ENCODE measurements around the gene RPL29. TPM values are rescaled to one million over a fixed set of nuclear protein-coding genes. Genes with fewer than 3 reads are reported as not detected.

The RPL29 gene
- total and polyA plus RNA-seq, 2 of the 4 experiments (the other 2 are of a cell fraction): 2,081 to 2,126 TPM

GRCh38 chr3:51960386-51960785 lies 35.3 kb downstream of the RPL29 start:
- in situ Hi-C loops (cut with MboI; ENCODE audit: low sequenced_read_pairs) (loop anchor here (25.0 kb wide), 1 partner anchor 1623 kb away; the partner anchor contains the start of genes RASSF1, TUSC2 and ZMYND10), dilution Hi-C loops (cut with HindIII; ENCODE audit: low sequenced_read_pairs, unreplicated experiment) (no loop called here), intact Hi-C loops (cut with micrococcal nuclease) (no loop called here)
- ChIA-PET CTCF (no interaction called here), POLR2A (ENCODE audit: unreplicated experiment) (no interaction called here)
- BruUV-seq (replicated peaks): no TSS peak
- Histone ChIP-seq H4K91ac (ENCODE audit: insufficient read depth, low read depth, low read length) (no peak overlapping the region), H3K27ac (ENCODE audit: insufficient read depth, low read length) (no peak overlapping the region), H2BK120ac (ENCODE audit: low read depth, low read length) (no peak overlapping the region), H3K23ac (ENCODE audit: low read depth, low read length) (no peak overlapping the region), H3K9me3 (ENCODE audit: control insufficient read depth, insufficient read depth, low read length) (no peaks in the 10 kb centered on the region), H3K14ac (replicated peaks; ENCODE audit: low read depth, low read length) (no peak overlapping the region), H3K36me3 (ENCODE audit: control insufficient read depth, insufficient read depth, low read length) (peaks cover 32% of the 10 kb centered on the region), H3K56ac (ENCODE audit: extremely low read depth, insufficient read depth, low read length) (no peak overlapping the region), H4K8ac (ENCODE audit: low read depth in 2 of 2, low read length in 2 of 2) (no peak overlapping the region), H3K4me1 (ENCODE audit: control insufficient read depth, insufficient read depth, low read length) (peaks cover 12% of the 10 kb centered on the region), H2AK5ac (ENCODE audit: low read depth, low read length) (no peak overlapping the region), H3K18ac (ENCODE audit: low read depth, low read length) (no peak overlapping the region), H2BK15ac (ENCODE audit: low read depth, low read length) (no peak overlapping the region), H3K9me1 (ENCODE audit: insufficient read depth, low read length) (peaks cover 4% of the 10 kb centered on the region), H3K79me1 (ENCODE audit: low read depth in 1 of 2, low read length in 2 of 2) (peaks cover 17 to 37% of the 10 kb centered on the region in 2 experiments), H4K5ac (ENCODE audit: low read depth, low read length) (no peak overlapping the region), H3K9ac (ENCODE audit: low read depth, low read length) (no peak overlapping the region), H3K4me3 (ENCODE audit: insufficient read depth, low read depth, low read length) (no peak overlapping the region), H3K4ac (ENCODE audit: low read depth, low read length) (no peak overlapping the region), H3K27me3 (ENCODE audit: control insufficient read depth, insufficient read depth, low read length) (no peaks in the 10 kb centered on the region), H3K4me2 (ENCODE audit: low read depth, low read length) (no peak overlapping the region), H2BK5ac (ENCODE audit: low read depth, low read length, poor library complexity, severe bottlenecking) (no peak overlapping the region), H2BK20ac (ENCODE audit: low read depth, low read length) (no peak overlapping the region), H2AFZ (replicated peaks; ENCODE audit: low read length, poor library complexity) (no peak overlapping the region), H4K20me1 (ENCODE audit: insufficient read depth, low read length) (peaks cover 20% of the 10 kb centered on the region; the same call in 1 of the 2 replicates), H2AK9ac (replicated peaks; ENCODE audit: low read depth, low read length, poor library complexity) (no peak overlapping the region)
- TF ChIP-seq BHLHE40 (IDR thresholded peaks at IDR 0.05; ENCODE audit: low read depth, low read length): no peak
- TF ChIP-seq, protein P1, sequence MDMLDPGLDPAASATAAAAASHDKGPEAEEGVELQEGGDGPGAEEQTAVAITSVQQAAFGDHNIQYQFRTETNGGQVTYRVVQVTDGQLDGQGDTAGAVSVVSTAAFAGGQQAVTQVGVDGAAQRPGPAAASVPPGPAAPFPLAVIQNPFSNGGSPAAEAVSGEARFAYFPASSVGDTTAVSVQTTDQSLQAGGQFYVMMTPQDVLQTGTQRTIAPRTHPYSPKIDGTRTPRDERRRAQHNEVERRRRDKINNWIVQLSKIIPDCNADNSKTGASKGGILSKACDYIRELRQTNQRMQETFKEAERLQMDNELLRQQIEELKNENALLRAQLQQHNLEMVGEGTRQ (IDR thresholded peaks at IDR 0.05; ENCODE audit: low read depth, low read length): no peak
- TF ChIP-seq MXI1 (IDR thresholded peaks at IDR 0.05; ENCODE audit: borderline replicate concordance, low read depth, low read length): no peak
- no peak for TF ChIP-seq FOS (IDR thresholded peaks at IDR 0.05; ENCODE audit: low read depth, low read length)
- TF ChIP-seq RCOR1 (IDR thresholded peaks at IDR 0.05; ENCODE audit: insufficient replicate concordance, low read length): no peak
- no peak for TF ChIP-seq ELK1 (IDR thresholded peaks at IDR 0.05; ENCODE audit: borderline replicate concordance, low read depth, low read length)
- TF ChIP-seq RAD21 (IDR thresholded peaks at IDR 0.05; ENCODE audit: low read length): no peak
- no peak for TF ChIP-seq NFE2L2 (IDR thresholded peaks at IDR 0.05; ENCODE audit: low read depth, low read length)
- TF ChIP-seq CTCF (conservative IDR thresholded peaks at IDR 0.05; ENCODE audit: low read depth, low read length): no peak
- TF ChIP-seq SMC3 (IDR thresholded peaks at IDR 0.05; ENCODE audit: low read depth, low read length): no peak
- TF ChIP-seq POLR2A (IDR thresholded peaks at IDR 0.05; ENCODE audit: low read depth, low read length): no peak
- TF ChIP-seq MAZ (IDR thresholded peaks at IDR 0.05; ENCODE audit: borderline replicate concordance, low read depth, low read length): no peak
- no peak for TF ChIP-seq RFX5 (IDR thresholded peaks at IDR 0.05; ENCODE audit: low read depth, low read length)
- no peak for TF ChIP-seq CEBPB (IDR thresholded peaks at IDR 0.05; ENCODE audit: low read depth, low read length)
- no peak for TF ChIP-seq CHD1 (IDR thresholded peaks at IDR 0.05; ENCODE audit: low read depth, low read length)
- no peak for TF ChIP-seq MAFK (IDR thresholded peaks at IDR 0.05; ENCODE audit: low read depth, low read length)
- DNase-seq (no peak), ATAC-seq (ENCODE audit: low read depth) (no peak)
- 100% methylated on average over 8 of the region's 10 CpGs; no CpG with 5 or more reads in 1 of the 2 experiments for WGBS, 2 experiments (ENCODE audit: extremely low coverage in 2 of 2, insufficient read length in 1 of 2)

Data from IMR-90 (cell line).